ENCODE measurements around the gene ARID4B. TPM values are rescaled to one million over a fixed set of nuclear protein-coding genes. Genes with fewer than 3 reads are reported as not detected.

Gene ARID4B
- total RNA-seq, 1 donor from 2014 or later, result 20.0 TPM

DNA sequence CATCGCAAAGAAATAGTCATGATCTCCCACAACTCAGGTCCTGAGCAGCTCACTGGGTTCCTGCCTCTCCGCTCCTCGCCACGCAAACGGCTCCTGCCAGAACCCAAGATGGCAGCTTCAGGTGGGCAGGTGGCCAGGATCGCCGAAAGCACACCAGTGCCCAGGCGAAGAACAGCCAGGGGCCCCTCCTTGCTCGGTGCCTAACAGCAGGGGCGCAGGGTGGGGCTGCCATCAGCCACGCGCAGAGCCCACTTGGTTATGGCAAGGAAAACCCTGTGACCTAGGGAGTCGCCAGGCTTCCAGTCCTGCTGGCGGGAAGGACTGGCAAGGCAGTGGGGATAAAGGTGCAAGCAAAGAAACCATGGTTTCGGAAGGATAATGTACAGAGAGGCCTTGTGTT is 47.5 kb downstream of the ARID4B start:
- no peak for TF ChIP-seq CTCF (IDR thresholded peaks at IDR 0.05; ENCODE audit: insufficient read depth, low read length, poor library complexity, severe bottlenecking)
- DNase-seq (ENCODE audit: low read depth), result no peak
- H3K27me3 ChIP-seq (ENCODE audit: control insufficient read depth, insufficient read depth, low read length), result no peaks in the 10 kb centered on the region
- no peak overlapping the region for H3K4me3 ChIP-seq (ENCODE audit: low read depth, low read length)
- no peaks in the 10 kb centered on the region for H3K36me3 ChIP-seq (ENCODE audit: control insufficient read depth, insufficient read depth, low read length)

DNA sequence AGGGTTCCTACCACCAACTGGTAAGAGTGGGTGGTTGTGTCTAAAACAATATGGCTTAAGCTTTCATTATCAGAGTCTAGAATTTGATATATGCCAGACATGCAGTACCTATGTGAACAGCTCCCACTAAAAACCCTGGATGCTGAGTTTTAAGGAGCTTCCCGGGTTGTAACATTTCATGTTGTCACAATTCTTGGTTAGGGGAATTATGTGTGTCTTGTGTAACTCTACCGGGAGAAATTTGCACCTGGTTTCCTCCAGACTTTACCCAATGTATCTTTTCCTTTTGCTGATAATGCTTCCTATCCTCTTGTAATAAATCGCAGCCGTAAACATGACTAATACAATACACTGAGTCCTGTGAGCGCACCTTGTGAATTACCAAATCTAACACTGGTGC is 48.3 kb downstream of the ARID4B start:
- Histone ChIP-seq H3K36me3 (ENCODE audit: control insufficient read depth, insufficient read depth, low read length) (no peaks in the 10 kb centered on the region), H3K27me3 (ENCODE audit: control insufficient read depth, insufficient read depth, low read length) (no peaks in the 10 kb centered on the region), H3K4me3 (ENCODE audit: low read depth, low read length) (no peak overlapping the region)
- no peak for TF ChIP-seq CTCF (IDR thresholded peaks at IDR 0.05; ENCODE audit: insufficient read depth, low read length, poor library complexity, severe bottlenecking)
- DNase-seq (ENCODE audit: low read depth), result no peak

- TF ChIP-seq CTCF (IDR thresholded peaks at IDR 0.05; ENCODE audit: insufficient read depth, low read length, poor library complexity, severe bottlenecking), result no peak
- no peak for DNase-seq (ENCODE audit: low read depth)
- Histone ChIP-seq H3K36me3 (ENCODE audit: control insufficient read depth, insufficient read depth, low read length) (no peaks in the 10 kb centered on the region), H3K27me3 (ENCODE audit: control insufficient read depth, insufficient read depth, low read length) (no peaks in the 10 kb centered on the region), H3K4me3 (ENCODE audit: low read depth, low read length) (no peak overlapping the region)
Observed at GRCh38 chr1:235278915-235279292, 49.1 kb downstream of the ARID4B start.

DNA sequence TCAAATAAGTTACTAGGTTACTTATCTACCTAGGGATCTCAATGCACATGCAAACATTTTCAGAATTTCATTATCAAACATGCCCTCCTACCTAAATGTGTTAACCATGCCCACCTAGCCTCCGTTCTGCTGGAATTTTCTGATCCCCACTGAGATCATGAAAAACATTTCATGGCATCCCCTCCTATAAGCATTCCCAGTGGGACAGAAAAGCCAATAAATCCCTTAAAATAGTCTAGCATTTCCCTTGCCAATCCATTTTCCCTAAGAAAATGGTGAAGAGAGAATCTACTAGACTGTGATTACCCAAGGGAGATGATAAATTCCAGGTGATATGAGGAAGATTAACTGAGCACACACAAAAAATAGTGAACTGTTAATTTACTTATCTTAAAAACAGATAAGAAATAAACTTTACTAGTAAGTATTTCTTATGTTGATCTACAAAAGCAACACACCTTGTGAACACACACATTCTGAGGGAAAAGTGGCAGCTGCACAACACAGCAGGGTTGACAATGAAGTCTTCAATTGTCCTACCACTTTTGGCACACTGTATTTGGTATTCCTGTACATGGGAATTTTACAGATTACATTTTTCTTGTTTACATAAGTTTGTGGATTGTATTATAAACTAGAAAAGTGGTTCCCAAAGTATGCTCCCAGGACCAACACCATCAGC is 49.6 kb downstream of the ARID4B start:
- H3K4me3 ChIP-seq (ENCODE audit: low read depth, low read length), result no peak overlapping the region
- no peak for TF ChIP-seq CTCF (IDR thresholded peaks at IDR 0.05; ENCODE audit: insufficient read depth, low read length, poor library complexity, severe bottlenecking)
- DNase-seq (ENCODE audit: low read depth), result no peak
- H3K36me3 ChIP-seq (ENCODE audit: control insufficient read depth, insufficient read depth, low read length), result no peaks in the 10 kb centered on the region
- no peaks in the 10 kb centered on the region for H3K27me3 ChIP-seq (ENCODE audit: control insufficient read depth, insufficient read depth, low read length)

- no peak for DNase-seq (ENCODE audit: low read depth)
- Histone ChIP-seq H3K4me3 (ENCODE audit: low read depth, low read length) (no peak overlapping the region), H3K27me3 (ENCODE audit: control insufficient read depth, insufficient read depth, low read length) (no peaks in the 10 kb centered on the region), H3K36me3 (ENCODE audit: control insufficient read depth, insufficient read depth, low read length) (no peaks in the 10 kb centered on the region)
- no peak for TF ChIP-seq CTCF (IDR thresholded peaks at IDR 0.05; ENCODE audit: insufficient read depth, low read length, poor library complexity, severe bottlenecking)
Observed at GRCh38 chr1:235277709-235278108, 50.3 kb downstream of the ARID4B start.

DNA sequence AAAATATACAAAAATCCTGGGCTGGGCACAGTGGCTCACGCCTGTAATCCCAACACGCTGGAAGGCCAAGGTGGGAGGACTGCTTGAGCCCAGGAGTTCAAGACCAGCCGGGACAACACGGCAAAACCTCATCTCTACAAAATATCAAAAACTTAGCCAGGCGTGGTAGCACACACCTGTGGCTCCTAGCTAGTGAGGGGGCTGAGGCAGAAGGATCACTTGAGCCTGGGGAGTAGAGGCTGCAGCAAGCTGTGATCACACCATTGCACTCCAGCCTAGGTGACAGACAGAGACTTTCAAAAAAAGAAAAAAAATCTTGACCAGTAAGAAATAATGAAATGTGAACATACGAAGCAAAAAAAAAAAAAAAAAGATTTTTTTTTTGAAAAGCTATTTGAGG is 52.1 kb downstream of the ARID4B start:
- Histone ChIP-seq H3K27me3 (ENCODE audit: control insufficient read depth, insufficient read depth, low read length) (no peaks in the 10 kb centered on the region), H3K36me3 (ENCODE audit: control insufficient read depth, insufficient read depth, low read length) (no peaks in the 10 kb centered on the region), H3K4me3 (ENCODE audit: low read depth, low read length) (no peak overlapping the region)
- no peak for TF ChIP-seq CTCF (IDR thresholded peaks at IDR 0.05; ENCODE audit: insufficient read depth, low read length, poor library complexity, severe bottlenecking)
- DNase-seq (ENCODE audit: low read depth), result no peak

Data from kidney epithelial cell (primary cell).